GM12878 (cell line): ENCODE data around the gene UBAC2.

Experiments used
- EP300 ChIP-seq, 2 experiments: fragments of 150-350 bp in 1 of 2; IDR thresholded peaks; 2 replicates each; pipeline ENCODE4 v1.6.1; 2011 to 2012; ENCODE audit warnings: low read depth in 2 of 2, low read length in 2 of 2, borderline replicate concordance in 1 of 2, improper control_type of control experiment in 1 of 2, inconsistent platforms in 1 of 2; ENCODE audit not compliant: control insufficient read depth in 1 of 2
- NFXL1 ChIP-seq: fragments of 450-650 bp; IDR thresholded peaks from 2 replicates; pipeline ENCODE4 v1.6.1; 2017; ENCODE audit warnings: antibody characterized with exemption, mild to moderate bottlenecking, borderline replicate concordance
- PKNOX1 ChIP-seq: fragments of 450-650 bp; IDR thresholded peaks from 2 replicates; pipeline ENCODE4 v1.6.1; 2016; ENCODE audit warnings: mild to moderate bottlenecking
- POLR2A ChIP-seq: IDR thresholded peaks from 2 replicates; pipeline ENCODE4 v1.6.1; 2011; ENCODE audit warnings: low read depth, mild to moderate bottlenecking, low read length
- RCOR1 ChIP-seq: conservative IDR thresholded peaks from 2 replicates; pipeline ENCODE4 v1.6.1; 2012; ENCODE audit warnings: low read depth, low read length, improper control_type of control experiment
- RFX5 ChIP-seq: IDR thresholded peaks from 2 replicates; pipeline ENCODE4 v1.6.1; 2011; ENCODE audit warnings: low read depth, low read length, improper control_type of control experiment
- SP1 ChIP-seq: IDR thresholded peaks from one replicate; pipeline ENCODE4 v1.6.1; 2011; ENCODE audit warnings: low read depth, low read length
- USF2 ChIP-seq: IDR thresholded peaks from 2 replicates; pipeline ENCODE4 v1.6.1; 2011; ENCODE audit warnings: low read depth, low read length, improper control_type of control experiment, borderline replicate concordance
- ZZZ3 ChIP-seq: IDR thresholded peaks from 2 replicates; pipeline ENCODE4 v1.6.1; 2011; ENCODE audit warnings: low read depth; ENCODE audit not compliant: control insufficient read depth, insufficient read length
- TF ChIP-seq, protein P1 (sequence below), 3 experiments: IDR thresholded peaks in 2 of 3; conservative IDR thresholded peaks in 1 of 3; 2 replicates each; pipeline ENCODE4 v1.5.1; 2011; ENCODE audit warnings: low read depth in 3 of 3, low read length in 3 of 3, mild to moderate bottlenecking in 3 of 3, control low read depth in 2 of 3, moderate library complexity in 2 of 3, inconsistent platforms in 1 of 3, mixed read lengths in 1 of 3; ENCODE audit not compliant: control insufficient read depth in 2 of 3, insufficient read depth in 1 of 3; ENCODE audit errors: extremely low read depth in 1 of 3
- TF ChIP-seq, protein P2 (sequence below): fragments of 450-650 bp; IDR thresholded peaks from 2 replicates; pipeline ENCODE4 v1.6.1; 2016; ENCODE audit warnings: mild to moderate bottlenecking, moderate library complexity, borderline replicate concordance

GRCh38 chr13:99153219-99153618, 47.4 kb upstream of the UBAC2 start:
- TF ChIP-seq POLR2A (no peak), EP300 (IDR thresholded peaks at IDR 0.05; ENCODE audit: borderline replicate concordance in 1 of 2, control insufficient read depth in 1 of 2, low read depth in 2 of 2, low read length in 2 of 2) (no peak), NFXL1 (no peak), USF2 (no peak), RCOR1 (no peak), RFX5 (no peak), PKNOX1 (no peak), ZZZ3 (no peak), SP1 (no peak)
- TF ChIP-seq, protein P1, sequence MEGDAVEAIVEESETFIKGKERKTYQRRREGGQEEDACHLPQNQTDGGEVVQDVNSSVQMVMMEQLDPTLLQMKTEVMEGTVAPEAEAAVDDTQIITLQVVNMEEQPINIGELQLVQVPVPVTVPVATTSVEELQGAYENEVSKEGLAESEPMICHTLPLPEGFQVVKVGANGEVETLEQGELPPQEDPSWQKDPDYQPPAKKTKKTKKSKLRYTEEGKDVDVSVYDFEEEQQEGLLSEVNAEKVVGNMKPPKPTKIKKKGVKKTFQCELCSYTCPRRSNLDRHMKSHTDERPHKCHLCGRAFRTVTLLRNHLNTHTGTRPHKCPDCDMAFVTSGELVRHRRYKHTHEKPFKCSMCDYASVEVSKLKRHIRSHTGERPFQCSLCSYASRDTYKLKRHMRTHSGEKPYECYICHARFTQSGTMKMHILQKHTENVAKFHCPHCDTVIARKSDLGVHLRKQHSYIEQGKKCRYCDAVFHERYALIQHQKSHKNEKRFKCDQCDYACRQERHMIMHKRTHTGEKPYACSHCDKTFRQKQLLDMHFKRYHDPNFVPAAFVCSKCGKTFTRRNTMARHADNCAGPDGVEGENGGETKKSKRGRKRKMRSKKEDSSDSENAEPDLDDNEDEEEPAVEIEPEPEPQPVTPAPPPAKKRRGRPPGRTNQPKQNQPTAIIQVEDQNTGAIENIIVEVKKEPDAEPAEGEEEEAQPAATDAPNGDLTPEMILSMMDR (IDR thresholded peaks at IDR 0.05 in 2 of 3, conservative IDR thresholded peaks at IDR 0.05 in 1 of 3; ENCODE audit: control insufficient read depth in 2 of 3, extremely low read depth in 1 of 3, insufficient read depth in 1 of 3, low read depth in 3 of 3, low read length in 3 of 3) = no peak
- TF ChIP-seq, protein P2, sequence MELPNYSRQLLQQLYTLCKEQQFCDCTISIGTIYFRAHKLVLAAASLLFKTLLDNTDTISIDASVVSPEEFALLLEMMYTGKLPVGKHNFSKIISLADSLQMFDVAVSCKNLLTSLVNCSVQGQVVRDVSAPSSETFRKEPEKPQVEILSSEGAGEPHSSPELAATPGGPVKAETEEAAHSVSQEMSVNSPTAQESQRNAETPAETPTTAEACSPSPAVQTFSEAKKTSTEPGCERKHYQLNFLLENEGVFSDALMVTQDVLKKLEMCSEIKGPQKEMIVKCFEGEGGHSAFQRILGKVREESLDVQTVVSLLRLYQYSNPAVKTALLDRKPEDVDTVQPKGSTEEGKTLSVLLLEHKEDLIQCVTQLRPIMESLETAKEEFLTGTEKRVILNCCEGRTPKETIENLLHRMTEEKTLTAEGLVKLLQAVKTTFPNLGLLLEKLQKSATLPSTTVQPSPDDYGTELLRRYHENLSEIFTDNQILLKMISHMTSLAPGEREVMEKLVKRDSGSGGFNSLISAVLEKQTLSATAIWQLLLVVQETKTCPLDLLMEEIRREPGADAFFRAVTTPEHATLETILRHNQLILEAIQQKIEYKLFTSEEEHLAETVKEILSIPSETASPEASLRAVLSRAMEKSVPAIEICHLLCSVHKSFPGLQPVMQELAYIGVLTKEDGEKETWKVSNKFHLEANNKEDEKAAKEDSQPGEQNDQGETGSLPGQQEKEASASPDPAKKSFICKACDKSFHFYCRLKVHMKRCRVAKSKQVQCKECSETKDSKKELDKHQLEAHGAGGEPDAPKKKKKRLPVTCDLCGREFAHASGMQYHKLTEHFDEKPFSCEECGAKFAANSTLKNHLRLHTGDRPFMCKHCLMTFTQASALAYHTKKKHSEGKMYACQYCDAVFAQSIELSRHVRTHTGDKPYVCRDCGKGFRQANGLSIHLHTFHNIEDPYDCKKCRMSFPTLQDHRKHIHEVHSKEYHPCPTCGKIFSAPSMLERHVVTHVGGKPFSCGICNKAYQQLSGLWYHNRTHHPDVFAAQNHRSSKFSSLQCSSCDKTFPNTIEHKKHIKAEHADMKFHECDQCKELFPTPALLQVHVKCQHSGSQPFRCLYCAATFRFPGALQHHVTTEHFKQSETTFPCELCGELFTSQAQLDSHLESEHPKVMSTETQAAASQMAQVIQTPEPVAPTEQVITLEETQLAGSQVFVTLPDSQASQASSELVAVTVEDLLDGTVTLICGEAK = no peak
